GM21447 (cell line): ENCODE data around the gene CCND1.

Experiments used
- ATAC-seq: cut with Tn5 transposase; IDR thresholded peaks from one replicate; pipeline ENCODE4 v1.9.1; 2021; ENCODE audit not compliant: unreplicated experiment

The CCND1 gene

GRCh38 chr11:69664103-69664775 lies 23.3 kb downstream of the CCND1 start:
- no peak for ATAC-seq

- ATAC-seq = no peak
Observed at GRCh38 chr11:69664901-69665300, 23.9 kb downstream of the CCND1 start.

GRCh38 chr11:69665669-69666068 lies 24.7 kb downstream of the CCND1 start:
- no peak for ATAC-seq

- ATAC-seq = no peak
Observed at GRCh38 chr11:69666261-69666660, 25.3 kb downstream of the CCND1 start.

- ATAC-seq = no peak
Observed at GRCh38 chr11:69666752-69667536, 26.0 kb downstream of the CCND1 start.

- ATAC-seq = no peak
Observed at GRCh38 chr11:69667619-69668604, 27.0 kb downstream of the CCND1 start.

GRCh38 chr11:69669486-69669885 lies 28.5 kb downstream of the CCND1 start:
- ATAC-seq = no peak

GRCh38 chr11:69670158-69670845 lies 29.3 kb downstream of the CCND1 start:
- ATAC-seq = no peak

GRCh38 chr11:69671734-69672465 lies 30.9 kb downstream of the CCND1 start:
- no peak for ATAC-seq

GRCh38 chr11:69674267-69674885 lies 33.4 kb downstream of the CCND1 start:
- ATAC-seq = no peak

GRCh38 chr11:69674886-69675714 lies 34.1 kb downstream of the CCND1 start, which contains the start of gene LTO1:
LTO1 (minus strand) TSS chr11:69675353; CDS start chr11:69675239, 114 bp downstream.
- ATAC-seq = peak; percentile 76

GRCh38 chr11:69677749-69678148 lies 36.8 kb downstream of the CCND1 start:
- no peak for ATAC-seq

GRCh38 chr11:69680688-69681087 lies 39.7 kb downstream of the CCND1 start:
- ATAC-seq = no peak

- ATAC-seq = no peak
Observed at GRCh38 chr11:69682221-69682620, 41.3 kb downstream of the CCND1 start.

GRCh38 chr11:69682681-69683326 lies 41.8 kb downstream of the CCND1 start:
- no peak for ATAC-seq

GRCh38 chr11:69683764-69684333 lies 42.9 kb downstream of the CCND1 start:
- ATAC-seq = no peak

GRCh38 chr11:69684651-69685050 lies 43.7 kb downstream of the CCND1 start:
- ATAC-seq = no peak

GRCh38 chr11:69685348-69685747 lies 44.4 kb downstream of the CCND1 start:
- ATAC-seq = no peak
